ENCODE data around the gene RIMS3.
"Not testable (repeated sequence)": the region's sequence is repeated elsewhere in the genome, so short reads cannot be mapped to it uniquely, and the experiment has no call there.

Gene RIMS3
- total RNA-seq, result 0.54 to 3.5 (median 2.8) reads per million in 4 donors

DNA sequence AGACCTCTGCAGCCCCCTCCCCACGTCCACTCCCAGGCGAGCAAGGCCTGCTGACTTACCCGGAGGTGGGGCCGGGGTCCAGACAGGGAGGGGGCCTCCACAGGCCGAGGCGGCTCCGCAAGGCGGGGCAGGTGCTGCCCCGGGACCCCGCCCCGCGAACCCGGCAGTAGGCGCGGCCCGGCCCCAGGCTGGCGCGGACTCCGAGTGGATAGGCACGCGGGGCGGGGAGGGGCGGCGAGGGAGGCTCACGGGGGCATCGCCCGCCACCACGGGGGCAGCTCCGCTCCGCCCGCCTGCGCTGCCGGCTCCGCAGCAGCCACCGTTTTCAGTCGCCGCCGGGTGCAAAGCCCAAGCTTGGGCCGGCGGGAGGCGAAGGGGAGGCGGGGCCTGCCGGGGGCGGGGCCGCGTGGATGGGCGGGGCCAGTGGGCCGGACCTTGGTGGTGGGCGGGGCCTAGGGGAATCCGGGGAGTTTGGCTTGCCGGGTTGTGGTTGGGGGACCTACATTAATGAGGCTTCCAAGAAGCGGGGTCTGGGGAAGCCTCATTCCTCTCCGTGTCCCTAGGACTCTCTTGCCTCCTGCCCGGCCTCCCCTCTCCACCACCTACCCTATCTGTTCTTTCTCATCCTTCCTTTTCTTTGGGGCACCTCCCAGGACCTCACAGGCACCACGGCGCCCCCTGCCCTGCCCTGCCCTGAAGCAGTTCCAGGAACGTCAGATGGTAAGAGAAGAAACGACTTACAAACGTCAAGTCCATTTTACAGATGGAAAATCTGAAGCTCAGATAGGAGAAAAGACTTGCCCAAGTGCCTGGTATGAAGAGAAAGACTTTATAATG, at the start of gene RIMS3:
TSS of gene RIMS3 (minus strand) at position 348 of the 837 bp plus-strand sequence. CDS start 23,757 bp downstream, outside the sequence.
- DNase-seq, result peak; percentile 65 to 78 (median 76)

DNA sequence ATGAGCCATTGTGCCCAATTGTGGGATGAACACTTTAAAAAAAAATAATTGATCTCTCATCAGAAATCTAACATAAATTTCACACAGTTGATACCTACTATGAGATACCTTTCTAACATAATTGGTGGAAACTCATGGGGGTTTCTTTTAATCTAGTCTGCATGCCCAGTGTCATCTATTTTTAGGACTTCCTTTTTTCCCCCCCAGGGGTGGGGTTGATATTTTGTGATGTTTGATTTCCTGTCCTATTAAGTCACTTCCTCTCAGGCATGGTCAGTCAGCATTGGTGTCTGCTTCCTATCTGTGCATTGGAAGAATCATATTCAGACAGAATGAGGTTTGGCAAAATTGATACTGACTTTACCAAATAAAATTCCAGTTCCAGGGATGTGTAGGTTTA, 47.5 kb upstream of the RIMS3 start:
- peak in 1 of 5 donors; percentile 46 for DNase-seq

DNA sequence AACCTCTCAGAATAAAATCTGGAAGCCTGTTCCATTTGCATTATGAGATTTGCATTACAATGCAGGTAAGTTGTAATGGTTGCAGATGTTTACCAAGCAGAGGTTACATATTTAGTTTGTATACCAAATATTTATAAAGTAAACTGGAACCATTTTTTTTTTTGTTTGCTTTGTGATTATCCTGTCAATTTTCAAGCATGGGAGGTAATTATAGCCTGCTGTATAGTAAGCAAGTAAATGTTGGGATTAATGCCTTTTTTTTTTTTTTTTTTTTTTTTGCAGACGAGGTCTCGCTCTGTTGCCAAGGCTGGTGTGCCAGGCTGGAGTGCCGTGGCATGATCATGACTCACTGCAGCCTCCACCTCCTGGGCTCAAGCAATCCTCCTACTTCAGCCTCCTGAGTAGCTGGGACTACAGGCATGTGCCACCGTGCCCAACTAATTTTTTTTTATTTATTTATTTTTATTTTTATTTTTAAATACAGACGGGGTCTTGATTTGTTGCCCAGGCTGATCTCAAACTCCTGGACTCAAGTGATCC, 47.0 kb upstream of the RIMS3 start:
- no peak for DNase-seq

DNA sequence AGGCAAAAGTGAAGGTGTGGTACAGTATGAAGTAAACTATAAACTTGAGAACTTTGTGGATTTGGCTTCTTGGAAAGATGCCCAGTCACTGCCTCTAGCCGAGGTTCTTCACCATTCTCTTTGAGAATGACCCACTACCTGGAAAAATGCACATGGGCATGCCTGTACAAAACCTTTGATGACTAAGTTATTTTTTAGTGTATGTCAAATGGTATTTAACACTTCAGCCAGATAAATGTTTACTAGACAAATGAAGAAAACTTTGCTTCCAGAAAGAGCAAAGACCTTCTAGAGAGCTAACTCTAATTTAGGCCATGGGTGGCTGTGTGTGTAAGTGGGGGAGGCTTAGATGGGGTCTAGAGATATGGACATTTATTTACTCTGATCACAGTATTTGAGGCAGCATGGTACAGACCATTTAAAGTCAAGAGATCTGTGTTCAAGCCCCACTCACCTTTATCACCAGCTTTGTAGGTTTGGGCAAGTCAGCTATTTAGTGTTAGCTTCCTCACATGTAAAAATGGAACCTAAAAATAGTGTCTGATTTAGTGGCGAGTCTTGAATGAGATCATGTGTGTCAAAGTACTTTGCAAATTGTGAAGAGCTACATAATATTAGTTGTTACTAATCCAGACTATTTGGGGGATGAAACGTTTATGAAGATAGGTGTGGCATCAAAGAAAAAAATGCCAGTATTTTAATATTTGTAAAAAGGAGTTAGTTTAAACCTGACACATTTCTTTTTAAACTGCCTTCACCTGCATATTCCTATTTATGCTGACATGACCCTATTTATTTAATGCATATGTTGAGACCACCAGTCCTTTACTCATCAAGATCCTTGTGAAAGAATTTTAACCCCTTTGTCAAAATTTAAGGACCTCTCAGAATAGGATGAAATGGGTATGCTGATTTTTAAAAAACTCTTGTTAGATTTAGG, 46.3 kb upstream of the RIMS3 start:
- DNase-seq, result peak in 1 of 5 donors; percentile 22

DNA sequence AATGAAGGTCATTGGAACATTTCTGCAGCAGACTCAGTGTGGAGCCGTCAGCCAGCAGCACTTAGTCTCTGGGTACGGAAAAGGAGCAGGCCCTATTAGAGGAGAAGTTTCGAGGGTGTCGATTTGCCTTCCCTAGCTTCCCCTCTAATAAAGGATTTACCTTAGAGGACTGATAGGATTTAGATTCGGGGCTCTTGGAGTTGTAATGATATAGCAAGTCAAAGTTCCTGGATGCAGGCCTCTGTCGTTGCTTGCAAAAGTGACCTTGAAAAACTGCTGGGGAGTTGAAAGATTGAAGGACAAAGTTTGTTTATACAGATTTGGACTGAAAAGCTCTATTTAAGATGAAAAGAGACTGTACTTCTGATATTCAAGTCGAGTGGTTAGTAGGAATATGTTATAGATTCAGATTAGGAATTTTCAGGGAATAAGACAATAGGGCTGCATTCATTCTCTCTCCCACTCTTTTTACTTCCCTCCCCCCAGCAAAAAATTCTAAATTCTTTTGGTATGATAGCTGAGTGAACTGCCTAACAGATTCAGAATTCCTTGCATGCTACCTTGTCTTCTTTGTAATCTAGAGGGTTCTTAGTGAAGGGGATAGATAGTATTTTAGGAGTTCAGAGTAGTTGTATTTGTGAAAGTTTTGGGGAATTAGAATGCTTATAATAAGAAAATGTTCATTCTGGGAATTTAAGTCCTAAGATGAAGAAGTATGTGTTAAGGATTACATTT, 45.3 kb upstream of the RIMS3 start:
- DNase-seq, result no peak

DNA sequence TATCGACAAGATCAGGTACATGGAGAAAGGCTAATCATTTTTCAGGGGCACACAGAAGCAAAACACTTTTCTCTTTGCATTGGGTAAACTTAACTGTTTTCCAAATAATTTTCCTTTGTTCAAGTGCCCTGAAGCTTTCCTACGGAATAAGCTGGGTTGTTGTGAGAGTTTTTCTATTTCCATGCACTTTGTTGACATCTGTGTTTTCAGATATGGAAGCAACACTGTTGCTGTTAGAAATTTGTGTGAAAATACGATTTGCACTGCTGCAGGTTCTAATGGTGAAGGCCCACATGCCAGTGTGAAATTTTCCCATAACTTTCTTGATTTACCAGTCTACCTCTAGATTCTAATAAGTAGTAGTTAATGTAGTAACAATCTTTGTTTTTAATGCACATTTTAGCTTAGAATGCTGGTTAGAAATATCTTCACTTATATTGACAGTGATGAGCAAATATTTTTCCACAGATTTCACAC, 44.4 kb upstream of the RIMS3 start:
- no peak for DNase-seq

DNA sequence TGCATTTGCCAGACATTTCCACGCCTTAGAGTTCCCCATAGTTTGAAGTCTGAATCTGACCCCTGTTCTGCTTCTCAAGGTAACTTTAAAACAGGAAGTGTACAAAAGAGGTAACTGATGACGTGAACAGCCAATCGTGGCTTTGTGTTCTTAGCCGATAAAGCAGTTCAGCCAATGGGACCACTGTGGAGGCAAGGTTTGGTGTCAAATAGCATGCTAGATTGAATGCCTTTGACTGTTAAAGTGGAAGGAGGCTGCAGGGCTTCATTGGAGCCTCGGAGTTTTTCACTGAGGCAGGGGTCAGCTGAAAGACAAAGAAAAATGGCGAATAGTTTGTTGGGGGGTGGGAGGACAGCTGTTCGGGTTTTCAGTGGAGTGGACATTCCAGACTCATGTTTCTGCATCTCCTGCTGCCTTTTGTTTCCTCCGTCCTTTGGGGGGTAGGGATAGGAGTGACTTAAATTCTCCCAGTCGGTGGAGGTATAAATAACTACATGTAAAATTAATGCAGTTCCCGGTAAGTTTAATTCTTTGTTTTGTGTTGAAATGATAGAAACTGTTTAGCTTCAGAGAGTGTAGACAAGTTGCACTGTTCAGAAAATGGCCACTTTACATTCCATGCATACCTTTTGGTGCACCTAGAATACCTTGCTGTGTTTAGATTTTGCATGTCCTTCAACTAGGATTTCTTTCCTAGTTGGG, 43.8 kb upstream of the RIMS3 start:
- DNase-seq, result peak; percentile 44 to 87 (median 63)

DNA sequence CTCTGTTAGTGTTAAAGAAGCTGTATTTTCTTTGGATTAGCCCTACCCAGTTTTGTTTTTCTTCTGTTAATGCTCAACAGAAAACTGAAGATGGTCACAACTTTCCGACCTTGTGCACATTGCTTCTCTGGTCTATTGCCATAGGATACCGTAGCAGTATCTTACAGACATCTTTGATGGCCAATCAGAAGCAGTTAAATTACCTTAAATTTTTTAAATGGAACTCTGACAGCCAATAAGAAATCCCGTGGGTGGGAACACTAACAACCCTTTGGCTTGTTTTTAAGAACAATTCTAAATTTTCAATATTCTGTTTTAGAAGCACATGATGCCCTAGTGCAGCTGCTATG, 43.2 kb upstream of the RIMS3 start:
- no peak for DNase-seq

DNA sequence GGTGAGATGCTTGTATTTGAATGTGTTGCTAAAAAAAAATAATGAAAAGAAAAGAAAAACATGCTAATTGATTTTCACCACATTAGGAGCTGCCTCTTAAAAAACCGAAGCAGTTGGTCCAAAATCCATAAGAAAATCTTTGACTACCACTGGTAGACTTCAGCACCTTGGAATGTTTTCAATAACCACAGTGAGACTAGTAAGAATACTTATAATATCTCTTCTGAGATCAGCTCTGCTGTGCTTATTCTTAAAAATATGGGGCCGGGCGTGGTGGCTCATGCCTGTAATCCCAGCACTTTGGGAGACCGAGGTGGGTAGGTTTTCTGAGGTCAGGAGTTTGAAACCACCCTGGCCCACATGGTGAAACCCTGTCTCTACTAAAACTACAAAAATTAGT, 41.1 kb upstream of the RIMS3 start:
- DNase-seq, result no peak

DNA sequence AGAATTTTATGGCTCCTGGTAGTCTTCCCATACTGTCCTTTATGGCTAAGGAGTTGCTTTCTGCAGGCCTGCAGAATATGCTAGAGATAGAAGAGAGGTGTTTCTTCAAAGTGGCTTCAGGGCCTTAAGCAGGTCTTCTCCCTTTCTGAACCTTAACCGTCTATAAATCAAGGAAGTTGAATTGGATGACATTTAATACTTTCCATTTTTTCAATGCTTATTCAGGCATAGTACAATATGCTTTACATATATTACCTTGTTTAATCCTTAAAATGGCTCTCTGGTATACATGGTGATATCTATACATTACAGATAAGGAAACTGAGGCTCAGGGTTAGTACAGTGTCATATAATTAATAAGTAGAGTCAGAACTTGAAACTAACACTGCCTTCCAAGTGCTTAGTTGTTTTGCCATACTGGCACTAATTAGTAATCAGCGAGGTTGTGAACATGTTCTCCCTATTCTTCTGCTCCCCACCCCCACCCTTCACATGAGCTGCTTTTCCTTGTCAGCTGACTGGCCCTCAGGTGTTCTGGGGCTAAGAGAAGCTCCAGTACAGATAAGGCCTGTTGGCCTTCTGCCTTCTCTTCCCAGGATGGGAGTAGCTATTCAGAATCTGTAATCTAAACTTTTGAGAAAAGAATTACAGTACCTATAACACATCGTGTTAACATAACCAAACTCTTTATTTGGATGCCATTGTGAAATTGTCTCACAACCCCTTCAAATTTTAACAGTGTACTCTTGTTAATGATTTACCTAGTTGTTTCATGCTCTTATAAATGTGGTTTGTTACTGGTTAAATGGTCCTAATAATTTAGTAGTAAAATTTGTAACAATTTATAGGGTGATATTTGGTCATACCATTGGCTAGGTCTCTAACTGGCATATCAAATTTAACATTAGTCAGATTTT, 39.6 kb upstream of the RIMS3 start:
- no peak for DNase-seq

DNA sequence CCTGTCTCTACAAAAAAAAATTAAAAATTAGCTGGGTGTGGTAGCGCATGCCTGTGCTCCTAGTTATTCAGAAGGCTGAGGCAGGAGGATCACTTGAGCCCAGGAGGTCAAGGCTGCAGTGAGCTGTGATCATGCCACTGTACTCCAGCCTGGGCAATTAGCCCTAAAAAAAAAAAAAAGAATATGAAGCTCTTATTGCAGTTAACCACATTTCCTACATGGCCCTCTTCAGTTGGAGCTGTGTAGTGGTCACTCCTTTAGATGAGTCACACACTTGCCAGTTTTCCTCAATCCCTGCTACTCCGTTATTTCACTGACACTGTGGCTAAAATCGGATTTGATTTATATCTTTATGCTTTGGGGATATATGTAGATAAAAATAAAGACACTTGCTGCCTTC, 37.8 kb upstream of the RIMS3 start:
- DNase-seq, result no peak

DNA sequence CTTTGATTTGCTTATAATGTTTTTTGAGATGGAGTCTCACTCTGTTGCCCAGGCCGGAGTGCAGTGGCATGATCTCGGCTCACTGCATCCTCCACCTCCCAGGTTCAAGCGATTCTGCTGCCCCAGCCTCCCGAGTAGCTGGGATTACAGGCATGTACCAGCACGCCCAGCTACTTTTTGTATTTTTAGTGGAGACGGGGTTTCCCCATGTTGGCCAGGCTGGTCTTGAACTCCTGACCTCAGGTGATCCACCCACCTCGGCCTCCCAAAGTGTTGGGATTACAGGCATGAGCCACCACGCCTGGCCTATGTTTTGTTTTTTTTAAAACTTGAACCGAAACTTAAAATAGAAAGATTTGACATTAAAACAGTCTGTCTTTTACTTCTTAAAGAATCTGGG, 37.3 kb upstream of the RIMS3 start:
- not testable (repeated sequence) for DNase-seq

DNA sequence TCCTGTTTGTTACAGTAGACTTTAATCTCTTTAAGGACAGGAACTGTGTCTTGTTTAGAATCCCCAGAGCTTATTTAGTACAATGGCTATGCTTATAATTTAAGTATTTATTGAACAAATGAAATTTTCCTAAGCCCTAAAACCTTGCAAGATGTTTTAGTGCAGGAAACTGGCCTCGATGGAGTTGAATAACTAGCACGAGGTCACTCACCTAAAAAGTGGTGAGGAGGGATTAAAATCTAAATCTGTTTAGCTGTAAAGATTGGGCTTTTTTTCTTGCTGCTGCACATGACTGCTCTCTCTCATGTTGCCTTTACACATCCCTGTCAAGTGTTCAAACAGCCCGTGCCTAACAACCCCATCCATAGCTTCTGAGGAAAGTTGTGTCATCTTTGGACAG, 36.2 kb upstream of the RIMS3 start:
- no peak for DNase-seq

DNA sequence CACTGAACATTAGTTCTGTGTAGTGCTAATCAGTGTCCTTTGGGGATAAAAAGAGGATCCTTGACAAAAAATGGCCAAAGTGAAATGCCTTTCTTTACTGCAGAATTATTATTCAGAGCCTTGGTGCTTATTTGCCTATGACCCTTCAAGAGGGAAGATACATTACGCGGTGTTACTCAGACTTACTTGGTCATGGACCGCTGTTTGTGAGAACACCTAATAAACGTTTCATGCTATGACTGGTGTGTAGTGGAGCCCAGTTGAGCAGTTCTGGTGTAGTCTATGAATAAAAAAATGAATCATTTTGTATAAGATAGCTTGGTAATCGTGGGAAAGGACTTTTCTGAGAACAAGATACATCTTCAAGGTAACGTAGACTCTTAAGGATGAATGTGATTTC, 34.3 kb upstream of the RIMS3 start:
- peak in 1 of 5 donors; percentile 38 for DNase-seq

DNA sequence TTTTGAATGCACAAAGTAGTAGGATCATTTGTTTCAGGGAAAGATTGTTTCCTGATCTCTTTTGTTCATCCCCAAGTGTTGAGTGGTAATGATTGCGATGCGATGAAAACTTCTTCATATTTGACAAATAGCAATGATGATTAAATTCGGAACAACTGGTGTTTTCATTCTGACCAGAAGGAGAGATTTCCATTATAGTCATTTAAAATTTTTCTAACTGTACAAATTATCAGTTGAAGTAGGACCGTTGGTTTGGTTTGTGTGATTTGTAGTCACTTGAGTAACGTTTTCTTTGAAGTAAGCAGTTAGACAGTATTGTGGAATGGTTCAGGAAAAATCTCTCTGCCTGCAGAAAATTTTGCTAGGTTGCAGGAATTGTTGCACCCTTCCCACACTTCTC, 32.0 kb upstream of the RIMS3 start:
- no peak for DNase-seq

DNA sequence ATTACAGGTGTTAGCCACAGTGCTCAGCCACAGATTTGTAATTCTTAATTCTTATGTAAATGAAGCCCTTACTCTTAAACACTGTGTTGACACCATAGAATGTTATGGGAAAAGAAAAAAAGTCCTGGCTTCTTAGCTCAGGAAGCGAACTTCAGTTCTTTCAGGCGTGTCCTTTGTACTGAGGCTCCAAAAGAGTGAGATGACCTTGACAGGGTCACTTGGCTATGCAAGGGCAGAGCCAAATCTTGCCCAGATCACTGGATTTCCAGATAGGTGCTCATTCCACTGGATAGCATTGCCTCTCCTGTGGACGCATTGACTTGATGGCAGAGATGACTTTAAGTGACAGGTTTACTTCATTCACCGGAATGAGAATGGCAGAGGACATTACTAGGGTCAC, 30.8 kb upstream of the RIMS3 start:
- no peak for DNase-seq

DNA sequence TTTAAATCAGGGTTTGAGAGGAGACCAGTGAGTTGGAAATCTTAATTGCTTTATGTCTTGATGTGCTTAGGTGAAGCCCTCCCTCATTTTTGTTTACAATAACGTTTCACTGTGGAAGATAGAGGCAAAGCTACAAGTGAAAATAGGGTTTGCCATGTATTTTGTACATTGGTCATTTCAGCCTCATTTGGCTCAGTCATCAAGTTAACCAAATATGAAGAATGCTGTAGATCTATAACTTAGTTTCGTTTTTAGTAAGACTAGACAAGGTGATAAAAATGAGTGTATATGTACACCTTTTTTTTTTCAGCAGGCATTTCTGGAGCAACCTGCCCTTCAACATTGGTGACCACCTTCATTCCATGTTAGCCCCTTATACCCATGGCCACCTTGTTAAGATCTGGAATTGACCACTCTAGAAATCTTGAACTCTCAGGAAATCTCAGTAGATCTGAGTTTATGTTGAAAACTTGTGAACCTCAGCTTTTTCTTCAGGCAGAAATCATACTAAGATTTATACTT, 28.9 kb upstream of the RIMS3 start:
- DNase-seq, result peak in 1 of 5 donors; percentile 54

DNA sequence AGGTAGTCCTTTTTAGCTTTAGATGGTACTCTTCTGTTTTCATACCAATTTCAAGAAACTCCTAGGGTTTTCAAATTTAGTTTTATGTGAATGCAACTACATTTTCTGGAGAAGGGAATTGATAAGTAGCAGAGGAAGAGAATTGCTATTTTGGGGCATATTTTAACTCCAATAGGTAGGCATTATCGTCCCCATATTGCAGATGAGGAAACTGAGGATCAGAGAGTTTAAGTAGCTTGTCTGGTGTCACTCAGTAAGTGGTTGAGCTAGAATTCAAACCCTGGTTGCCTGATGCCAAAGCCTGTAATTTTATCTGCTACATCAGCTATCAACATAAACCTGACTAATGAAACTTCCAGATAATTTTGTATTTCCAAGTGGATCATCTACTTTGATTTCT, 27.9 kb upstream of the RIMS3 start:
- DNase-seq, result no peak

DNA sequence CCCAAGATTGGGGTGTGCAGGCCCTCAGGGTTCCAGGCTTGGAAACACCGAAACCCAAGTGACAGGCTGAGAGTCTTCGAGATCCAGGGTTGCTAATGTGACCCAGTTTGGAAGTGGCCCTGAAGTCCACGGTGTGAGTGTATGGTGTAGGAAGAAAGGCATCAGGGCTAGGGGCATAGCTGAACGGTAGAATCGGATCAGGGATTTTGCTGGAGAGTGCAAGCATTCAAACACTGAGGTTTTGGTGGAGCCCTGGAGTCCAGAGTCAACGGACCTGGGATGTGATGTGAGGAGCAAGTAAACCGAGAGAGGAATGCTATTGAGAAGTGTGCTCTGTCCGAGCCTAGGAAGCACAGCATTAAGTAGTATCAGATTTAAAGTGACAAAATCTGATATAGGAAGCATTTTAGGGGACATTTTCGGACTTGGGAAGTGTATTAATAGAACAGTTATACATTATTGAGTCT, 27.0 kb upstream of the RIMS3 start:
- no peak for DNase-seq
